Measurements from ENCODE around the gene CFAP53.
A peak's percentile ranks its signal among the peaks of the same experiment; 100 is the strongest.

Gene CFAP53

DNA sequence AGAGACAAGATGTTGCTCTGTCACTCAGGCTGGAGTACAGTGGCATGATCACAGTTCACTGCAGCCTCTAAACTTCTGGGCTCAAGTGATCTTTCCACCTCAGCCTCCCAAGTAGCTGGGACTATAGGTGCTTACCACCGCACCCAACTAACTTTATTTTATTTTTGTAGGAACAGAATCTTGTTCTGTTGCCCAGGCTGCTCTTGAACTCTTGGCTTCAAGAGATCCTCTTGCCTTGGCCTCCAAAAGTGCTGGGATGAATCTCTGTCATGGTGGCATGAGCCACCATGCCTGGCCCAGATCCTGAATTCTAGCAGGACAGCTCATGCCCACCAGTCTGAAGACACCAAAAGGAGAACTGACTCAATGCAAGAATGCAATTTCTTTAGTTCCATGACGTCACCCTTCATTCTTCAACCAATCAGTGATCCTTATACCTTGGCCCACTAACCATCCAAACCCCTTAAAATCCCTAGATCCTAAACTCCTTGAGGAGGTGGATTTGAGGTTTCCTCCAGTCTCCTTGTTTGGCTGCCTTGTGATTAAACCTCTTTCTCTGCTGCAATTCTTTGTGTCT, 46.8 kb upstream of the CFAP53 start:
- H3K27me3 ChIP-seq (ENCODE audit: insufficient read depth, poor library complexity, severe bottlenecking) = no peaks in the 10 kb centered on the region
- H3K27ac ChIP-seq (replicated peaks) = no peak overlapping the region
- TF ChIP-seq POLR2AphosphoS5 (IDR thresholded peaks at IDR 0.05; ENCODE audit: low read depth) = no peak
- TF ChIP-seq GABPA (IDR thresholded peaks at IDR 0.05; ENCODE audit: low read depth) = no peak
- TF ChIP-seq, protein P1, sequence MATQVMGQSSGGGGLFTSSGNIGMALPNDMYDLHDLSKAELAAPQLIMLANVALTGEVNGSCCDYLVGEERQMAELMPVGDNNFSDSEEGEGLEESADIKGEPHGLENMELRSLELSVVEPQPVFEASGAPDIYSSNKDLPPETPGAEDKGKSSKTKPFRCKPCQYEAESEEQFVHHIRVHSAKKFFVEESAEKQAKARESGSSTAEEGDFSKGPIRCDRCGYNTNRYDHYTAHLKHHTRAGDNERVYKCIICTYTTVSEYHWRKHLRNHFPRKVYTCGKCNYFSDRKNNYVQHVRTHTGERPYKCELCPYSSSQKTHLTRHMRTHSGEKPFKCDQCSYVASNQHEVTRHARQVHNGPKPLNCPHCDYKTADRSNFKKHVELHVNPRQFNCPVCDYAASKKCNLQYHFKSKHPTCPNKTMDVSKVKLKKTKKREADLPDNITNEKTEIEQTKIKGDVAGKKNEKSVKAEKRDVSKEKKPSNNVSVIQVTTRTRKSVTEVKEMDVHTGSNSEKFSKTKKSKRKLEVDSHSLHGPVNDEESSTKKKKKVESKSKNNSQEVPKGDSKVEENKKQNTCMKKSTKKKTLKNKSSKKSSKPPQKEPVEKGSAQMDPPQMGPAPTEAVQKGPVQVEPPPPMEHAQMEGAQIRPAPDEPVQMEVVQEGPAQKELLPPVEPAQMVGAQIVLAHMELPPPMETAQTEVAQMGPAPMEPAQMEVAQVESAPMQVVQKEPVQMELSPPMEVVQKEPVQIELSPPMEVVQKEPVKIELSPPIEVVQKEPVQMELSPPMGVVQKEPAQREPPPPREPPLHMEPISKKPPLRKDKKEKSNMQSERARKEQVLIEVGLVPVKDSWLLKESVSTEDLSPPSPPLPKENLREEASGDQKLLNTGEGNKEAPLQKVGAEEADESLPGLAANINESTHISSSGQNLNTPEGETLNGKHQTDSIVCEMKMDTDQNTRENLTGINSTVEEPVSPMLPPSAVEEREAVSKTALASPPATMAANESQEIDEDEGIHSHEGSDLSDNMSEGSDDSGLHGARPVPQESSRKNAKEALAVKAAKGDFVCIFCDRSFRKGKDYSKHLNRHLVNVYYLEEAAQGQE (IDR thresholded peaks at IDR 0.05; ENCODE audit: insufficient replicate concordance, low read depth) = no peak
- TF ChIP-seq SPI1 (IDR thresholded peaks at IDR 0.05; ENCODE audit: borderline replicate concordance, low read depth) = no peak
- TF ChIP-seq, protein P2, sequence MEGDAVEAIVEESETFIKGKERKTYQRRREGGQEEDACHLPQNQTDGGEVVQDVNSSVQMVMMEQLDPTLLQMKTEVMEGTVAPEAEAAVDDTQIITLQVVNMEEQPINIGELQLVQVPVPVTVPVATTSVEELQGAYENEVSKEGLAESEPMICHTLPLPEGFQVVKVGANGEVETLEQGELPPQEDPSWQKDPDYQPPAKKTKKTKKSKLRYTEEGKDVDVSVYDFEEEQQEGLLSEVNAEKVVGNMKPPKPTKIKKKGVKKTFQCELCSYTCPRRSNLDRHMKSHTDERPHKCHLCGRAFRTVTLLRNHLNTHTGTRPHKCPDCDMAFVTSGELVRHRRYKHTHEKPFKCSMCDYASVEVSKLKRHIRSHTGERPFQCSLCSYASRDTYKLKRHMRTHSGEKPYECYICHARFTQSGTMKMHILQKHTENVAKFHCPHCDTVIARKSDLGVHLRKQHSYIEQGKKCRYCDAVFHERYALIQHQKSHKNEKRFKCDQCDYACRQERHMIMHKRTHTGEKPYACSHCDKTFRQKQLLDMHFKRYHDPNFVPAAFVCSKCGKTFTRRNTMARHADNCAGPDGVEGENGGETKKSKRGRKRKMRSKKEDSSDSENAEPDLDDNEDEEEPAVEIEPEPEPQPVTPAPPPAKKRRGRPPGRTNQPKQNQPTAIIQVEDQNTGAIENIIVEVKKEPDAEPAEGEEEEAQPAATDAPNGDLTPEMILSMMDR (IDR thresholded peaks at IDR 0.05; ENCODE audit: insufficient read depth, low read length) = no peak
- no peak overlapping the region for H3K4me3 ChIP-seq (replicated peaks; ENCODE audit: insufficient read depth, low read length)
- DNase-seq (ENCODE audit: low read depth in 1 of 2, low spot score in 1 of 2) = peak in 1 of 2 experiments; percentile 0

- H3K27ac ChIP-seq (replicated peaks) = no peak overlapping the region
- no peaks in the 10 kb centered on the region for H3K27me3 ChIP-seq (ENCODE audit: insufficient read depth, poor library complexity, severe bottlenecking)
Measured at GRCh38 chr18:50312296-50313030, 46.2 kb upstream of the CFAP53 start.

DNA sequence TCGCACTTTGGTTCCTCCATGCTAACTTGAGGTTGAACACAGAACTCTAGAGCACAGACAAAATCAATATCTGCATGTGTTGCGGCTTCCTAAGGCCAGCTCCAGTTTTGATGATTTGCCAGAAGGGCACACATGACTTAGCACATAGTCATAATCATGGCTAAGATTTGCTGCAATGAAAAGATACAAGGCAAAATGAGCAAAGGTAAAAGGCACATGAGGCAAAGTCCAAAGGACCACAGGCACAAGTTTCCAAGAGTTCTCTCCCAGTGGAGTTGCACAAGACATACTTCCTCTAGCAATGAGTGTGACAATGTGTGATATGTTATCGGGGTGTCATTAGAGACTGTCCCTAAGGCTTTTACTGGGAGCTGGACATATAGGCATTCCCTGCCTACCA, 45.4 kb upstream of the CFAP53 start:
- H3K27me3 ChIP-seq (ENCODE audit: insufficient read depth, poor library complexity, severe bottlenecking) = no peaks in the 10 kb centered on the region
- no peak overlapping the region for H3K27ac ChIP-seq (replicated peaks)
- peak; percentile 9 to 47 for DNase-seq (ENCODE audit: low read depth in 1 of 2, low spot score in 1 of 2)
- TF ChIP-seq, protein P1 (IDR thresholded peaks at IDR 0.05; ENCODE audit: insufficient replicate concordance, low read depth) = no peak
- TF ChIP-seq SPI1 (IDR thresholded peaks at IDR 0.05; ENCODE audit: borderline replicate concordance, low read depth) (no peak), POLR2AphosphoS5 (IDR thresholded peaks at IDR 0.05; ENCODE audit: low read depth) (no peak), GABPA (IDR thresholded peaks at IDR 0.05; ENCODE audit: low read depth) (no peak)
- TF ChIP-seq, protein P2 (IDR thresholded peaks at IDR 0.05; ENCODE audit: insufficient read depth, low read length) = no peak
- no peak overlapping the region for H3K4me3 ChIP-seq (replicated peaks; ENCODE audit: insufficient read depth, low read length)

More at GRCh38 chr18:50312296-50313030, 46.2 kb upstream of the CFAP53 start:
- no peak overlapping the region for H3K4me3 ChIP-seq (replicated peaks; ENCODE audit: insufficient read depth, low read length)
- DNase-seq (ENCODE audit: low read depth in 1 of 2, low spot score in 1 of 2) = no peak
- TF ChIP-seq SPI1 (IDR thresholded peaks at IDR 0.05; ENCODE audit: borderline replicate concordance, low read depth) (no peak), GABPA (IDR thresholded peaks at IDR 0.05; ENCODE audit: low read depth) (no peak), POLR2AphosphoS5 (IDR thresholded peaks at IDR 0.05; ENCODE audit: low read depth) (no peak)
- TF ChIP-seq, protein P1 (IDR thresholded peaks at IDR 0.05; ENCODE audit: insufficient replicate concordance, low read depth) = no peak
- TF ChIP-seq, protein P2 (IDR thresholded peaks at IDR 0.05; ENCODE audit: insufficient read depth, low read length) = no peak
